T-helper 9 cell (primary cell): Measurements from ENCODE around the gene TUBB1.
"Not testable (repeated sequence)": the region's sequence is repeated elsewhere in the genome, so short reads cannot be mapped to it uniquely, and the experiment has no call there.

Source experiments
- DNase-seq: peaks from one replicate; pipeline ENCODE4 v3.0.0-alpha.2; 2020

Gene TUBB1

DNA sequence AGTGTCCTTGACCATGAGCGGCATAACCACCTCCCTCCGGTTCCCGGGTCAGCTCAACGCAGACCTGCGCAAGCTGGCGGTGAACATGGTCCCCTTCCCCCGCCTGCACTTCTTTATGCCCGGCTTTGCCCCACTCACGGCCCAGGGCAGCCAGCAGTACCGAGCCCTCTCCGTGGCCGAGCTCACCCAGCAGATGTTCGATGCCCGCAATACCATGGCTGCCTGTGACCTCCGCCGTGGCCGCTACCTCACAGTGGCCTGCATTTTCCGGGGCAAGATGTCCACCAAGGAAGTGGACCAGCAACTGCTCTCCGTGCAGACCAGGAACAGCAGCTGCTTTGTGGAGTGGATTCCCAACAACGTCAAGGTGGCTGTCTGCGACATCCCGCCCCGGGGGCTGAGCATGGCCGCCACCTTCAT, 4.9 kb downstream of the TUBB1 start:
- DNase-seq: no peak

DNA sequence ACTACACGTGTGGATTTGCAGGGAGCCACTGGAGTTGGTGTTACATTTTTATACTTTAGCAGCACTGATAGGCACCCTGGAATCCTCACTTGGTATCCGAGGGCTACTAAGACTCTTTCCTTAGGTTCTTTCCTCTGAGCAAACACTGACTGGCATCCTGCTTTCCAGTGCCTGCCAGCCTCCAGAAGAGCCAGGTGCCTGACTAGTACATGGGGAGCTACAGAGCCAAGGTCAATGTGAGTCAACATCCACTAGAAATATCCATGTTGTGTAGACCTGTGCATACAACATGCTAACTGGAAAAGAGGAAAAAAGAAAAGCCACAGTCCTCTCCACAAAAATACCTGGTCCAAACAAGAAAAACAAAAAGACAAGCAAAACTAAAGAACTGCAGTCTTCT, 5.9 kb downstream of the TUBB1 start:
- DNase-seq: no peak

DNA sequence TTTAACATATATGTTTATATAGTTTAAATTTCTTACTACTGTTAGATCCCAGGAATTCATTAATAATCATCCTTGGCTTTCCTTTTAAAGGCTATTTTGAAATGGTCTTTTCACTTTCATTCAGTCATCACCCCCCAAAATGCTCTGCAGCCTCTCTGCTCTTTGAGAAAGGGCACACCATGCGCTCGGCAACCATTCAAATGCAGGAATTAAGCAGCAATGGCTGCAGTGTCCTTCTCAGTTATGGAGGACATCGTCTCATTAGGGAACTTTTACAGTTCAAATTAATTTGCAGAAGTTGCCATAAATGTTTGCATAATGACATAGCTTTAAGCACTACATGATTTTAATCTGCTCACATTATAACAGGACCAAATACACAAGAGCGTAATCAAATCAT, 6.3 kb downstream of the TUBB1 start:
- no peak for DNase-seq

DNA sequence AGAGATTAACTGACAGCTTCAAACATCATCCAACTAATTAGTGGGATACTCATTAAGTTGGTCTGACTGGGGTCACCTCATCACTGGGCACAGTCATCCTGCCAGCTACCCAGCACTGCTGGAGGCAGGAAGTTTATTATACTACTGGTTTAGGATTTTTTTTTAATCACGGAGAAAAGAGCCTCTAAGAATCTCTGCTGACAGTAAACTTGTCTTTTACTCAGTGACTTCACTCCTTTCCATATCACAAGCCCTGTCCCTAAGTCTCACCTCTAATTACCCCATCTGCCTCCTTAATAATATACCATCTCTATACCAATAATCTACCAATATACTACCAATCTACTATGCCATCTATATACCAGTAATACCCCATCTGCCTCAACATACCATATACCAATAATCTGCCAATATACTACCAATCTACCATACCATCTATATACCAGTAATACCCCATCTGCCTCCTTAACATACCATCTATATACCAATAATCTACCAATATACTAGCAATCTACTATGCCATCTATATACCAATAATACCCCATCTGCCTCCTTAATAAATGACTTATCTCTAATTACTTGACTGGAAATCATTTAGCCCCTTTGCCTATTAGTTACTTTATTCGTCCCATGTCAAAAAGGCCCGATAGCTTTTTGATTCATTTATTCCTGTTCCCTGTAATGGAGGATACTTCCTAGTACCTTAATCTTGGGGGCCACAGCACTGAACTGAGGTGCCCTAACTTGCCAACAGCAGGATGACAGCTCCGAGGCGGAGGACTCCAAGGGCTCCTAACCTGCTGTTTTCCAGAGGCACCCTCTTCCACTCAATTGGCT, 7.9 kb downstream of the TUBB1 start:
- no peak for DNase-seq

DNA sequence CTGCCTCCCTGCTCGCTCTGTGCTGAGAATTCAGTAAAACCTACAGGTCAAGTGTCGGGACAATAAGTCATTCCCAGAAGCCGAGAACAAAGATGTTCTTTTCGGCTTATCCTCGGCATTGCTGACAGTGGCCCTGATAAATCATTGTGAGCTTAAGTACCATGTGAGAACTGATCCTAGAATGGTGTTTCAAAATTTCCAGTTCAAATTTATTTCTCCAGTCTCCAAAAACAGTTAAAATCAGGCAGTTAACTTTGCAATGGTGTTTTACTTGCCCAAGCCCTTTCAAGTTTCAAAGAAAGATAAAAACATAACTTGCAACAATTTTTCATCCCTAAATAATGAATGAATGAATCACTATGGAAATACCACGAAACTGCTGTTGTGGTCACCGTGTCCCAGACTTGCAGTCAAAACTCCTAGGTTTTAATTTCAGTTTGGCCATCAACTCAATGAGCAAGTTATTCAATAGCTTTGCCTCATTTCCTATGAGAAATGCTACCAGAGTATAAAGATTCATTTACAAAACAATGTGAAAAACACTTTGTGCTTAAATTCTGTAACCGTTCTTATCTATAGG, 8.6 kb downstream of the TUBB1 start:
- no peak for DNase-seq

DNA sequence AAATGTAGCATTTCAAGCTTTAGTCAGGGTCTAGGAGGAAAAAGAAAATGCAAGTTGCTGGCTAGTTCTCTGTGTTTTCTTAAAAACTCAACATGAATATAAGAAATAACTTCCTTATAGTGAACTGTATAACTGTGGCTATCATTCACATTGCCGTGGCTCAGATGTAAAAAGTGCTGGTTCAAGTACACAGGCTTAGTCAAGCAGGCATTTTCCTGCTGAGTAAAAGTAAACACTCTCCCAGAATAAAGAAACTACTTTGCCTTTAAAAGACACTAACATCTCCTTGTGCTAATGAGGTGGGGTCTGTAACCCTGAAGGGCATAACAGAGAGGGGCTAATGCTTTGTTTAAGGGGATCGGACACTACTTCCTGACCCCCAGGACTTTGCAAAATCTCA, 9.6 kb downstream of the TUBB1 start:
- DNase-seq: no peak

DNA sequence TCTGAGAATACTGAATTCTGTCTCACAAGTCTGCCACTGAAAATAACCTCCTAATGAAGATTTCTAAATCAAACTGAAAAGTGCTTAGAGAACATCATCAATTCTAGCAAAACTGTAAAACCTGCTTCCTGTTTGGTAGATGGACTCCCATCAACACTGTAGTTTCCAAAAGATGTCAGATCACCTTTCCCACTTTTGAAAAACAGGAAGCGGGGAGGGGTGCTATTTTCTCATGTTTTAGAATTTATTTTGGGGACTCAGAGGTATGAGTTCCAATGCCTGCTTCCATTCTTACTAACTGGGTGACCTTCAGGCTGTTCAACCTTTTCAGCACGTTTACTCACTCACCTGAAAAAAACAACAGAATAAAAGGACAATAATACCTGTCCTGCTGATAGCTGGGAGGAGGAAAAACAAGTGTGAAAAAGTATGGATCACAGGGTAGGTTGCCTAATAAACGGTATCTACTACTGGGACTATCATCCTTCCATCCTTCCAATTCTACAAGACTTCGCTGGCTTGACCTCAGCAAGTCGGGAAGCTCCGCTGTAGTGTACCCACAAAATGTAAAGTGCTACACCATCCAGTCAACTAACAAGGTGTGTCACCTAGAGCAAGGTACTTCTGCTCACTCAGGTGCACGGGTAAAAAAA, 11.8 kb downstream of the TUBB1 start:
- DNase-seq: no peak

DNA sequence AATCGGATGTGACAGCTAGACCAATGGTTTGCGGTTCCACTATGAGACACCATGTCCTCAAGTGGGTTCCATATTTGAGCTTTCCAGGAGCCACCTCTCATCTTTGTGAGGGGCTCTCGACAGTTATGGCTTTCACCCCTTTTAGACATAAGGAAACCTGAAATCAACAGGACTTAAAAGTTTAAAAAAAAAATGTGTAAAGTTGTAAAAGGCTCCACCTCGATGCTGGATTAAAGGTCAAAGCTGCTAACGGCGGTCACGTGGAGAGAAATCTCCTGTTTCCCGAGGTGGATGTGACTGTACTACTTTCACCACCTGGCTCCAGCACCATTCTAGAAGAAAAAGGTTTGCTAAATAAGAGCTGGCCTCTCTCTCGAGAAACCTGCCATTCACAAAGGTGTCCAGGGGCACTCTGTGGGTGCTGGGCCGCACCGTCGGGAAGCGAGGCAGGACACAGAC, 12.4 kb downstream of the TUBB1 start:
- no peak for DNase-seq

DNA sequence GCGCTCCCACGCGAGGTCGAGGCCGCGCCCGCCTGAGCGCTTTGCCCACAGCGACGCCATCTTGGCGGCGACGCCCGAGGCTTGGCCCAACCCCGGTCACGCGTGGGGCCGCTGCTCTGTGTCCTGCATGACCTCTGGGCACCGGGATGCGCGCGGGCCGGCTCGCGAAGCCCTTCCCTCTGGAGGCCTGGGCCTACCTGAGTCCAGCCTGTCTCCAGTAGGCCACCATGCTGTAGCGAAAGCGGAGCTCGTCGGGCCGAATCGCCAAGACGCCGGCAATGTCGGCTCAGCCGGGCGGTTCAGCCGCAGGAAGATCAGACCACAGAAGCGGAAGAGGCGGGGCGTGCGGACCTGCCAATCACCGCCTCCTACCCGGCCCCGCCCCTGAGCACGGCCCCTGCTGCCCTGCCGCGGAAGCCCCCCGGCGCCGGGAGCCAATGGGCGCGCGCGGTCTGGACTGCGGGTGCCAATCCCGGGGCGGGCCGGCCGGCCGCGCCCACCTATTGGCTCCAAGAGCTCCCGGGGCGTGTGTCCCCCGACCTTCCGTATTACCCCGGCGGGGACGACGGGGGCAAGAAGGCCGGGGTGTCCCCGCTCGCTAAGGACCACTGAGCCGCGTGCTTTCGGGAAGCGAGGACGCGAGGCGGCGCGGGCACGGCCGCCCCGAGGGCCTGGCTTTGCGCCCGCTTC, 12.9 kb downstream of the TUBB1 start, which contains the start of gene ATP5F1E:
Gene ATP5F1E (minus strand): TSS at position 313 of the 690 bp plus-strand sequence. CDS start 84 bp downstream, at position 229.
- DNase-seq: peak; percentile 96

DNA sequence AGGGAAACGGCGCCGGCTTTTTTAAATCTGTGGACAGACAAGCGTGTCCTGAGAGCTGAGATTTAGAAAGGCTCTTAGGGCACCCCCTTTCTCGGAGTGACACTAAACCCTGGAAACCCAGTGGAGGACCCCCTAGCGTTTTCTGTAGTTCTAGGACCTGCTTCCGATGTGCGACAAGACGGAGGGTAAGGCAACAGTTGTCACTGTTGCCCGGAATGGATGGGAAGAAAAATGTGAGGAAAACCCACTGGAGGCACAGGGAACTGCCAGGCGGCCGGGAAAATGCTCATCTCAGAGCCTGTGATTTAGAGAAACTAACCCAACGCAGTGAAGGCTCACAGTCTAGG, 13.5 kb downstream of the TUBB1 start:
- DNase-seq: no peak

DNA sequence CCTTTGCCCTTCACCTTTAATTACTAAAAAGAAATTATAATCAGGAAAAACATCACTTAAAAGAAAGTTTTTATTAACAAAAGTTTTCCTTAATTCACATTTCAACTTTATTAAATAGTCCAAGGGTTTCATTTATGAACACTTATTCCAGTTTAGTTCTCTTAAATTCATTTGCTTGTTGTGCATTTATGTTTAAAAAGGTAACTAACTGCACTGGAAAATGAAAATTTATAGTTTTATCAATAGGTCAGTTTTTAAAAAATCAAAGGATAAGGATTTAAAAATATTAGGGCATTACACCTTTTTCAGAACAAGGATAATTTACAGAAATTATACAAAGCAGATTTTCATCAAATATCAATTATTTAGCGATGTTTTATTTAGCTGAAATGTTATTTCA, 13.9 kb downstream of the TUBB1 start:
- no peak for DNase-seq

DNA sequence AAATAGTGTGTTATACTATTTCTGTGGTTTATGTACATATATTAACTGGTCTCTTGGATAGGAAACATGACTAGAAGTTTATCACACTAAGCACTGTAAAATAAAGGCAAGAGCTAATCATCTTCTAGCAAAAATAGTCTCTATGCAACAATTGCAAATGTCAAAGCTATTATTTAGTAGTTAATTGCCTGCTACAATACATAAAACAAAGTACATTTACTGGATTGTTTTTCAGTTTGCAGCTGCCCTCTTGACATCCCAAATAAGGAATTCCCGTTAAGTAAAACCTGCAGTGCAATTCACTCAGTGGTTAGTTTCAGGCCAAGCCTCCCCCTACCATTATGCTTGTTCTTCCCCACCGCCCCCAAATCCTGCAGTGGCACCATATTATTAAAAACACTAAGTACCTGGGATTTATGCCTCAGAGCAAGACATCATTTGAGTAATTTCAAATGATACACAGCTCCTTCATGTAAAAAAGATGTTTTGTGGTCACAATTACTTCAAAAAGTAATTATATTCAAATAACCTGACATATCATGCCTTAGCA, 14.5 kb downstream of the TUBB1 start:
- DNase-seq: no peak

DNA sequence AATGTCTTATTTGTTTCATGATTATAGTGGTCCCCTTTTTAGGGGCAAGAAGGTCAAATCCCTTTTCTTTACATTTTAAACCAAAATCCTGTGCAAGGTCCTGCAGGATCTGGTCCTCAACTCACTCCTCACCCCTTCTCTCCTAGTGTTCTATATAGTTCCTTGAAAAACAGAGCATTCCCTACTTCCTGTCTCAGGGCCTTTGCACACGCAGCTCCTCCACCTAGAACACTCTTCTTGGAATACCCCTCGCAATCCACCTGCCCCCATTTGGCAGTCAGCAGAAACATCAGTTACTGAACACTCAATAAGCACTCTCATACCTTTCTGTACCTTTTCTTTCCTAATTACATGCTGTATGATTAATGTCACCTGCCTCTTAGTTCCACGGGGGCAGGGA, 16.2 kb downstream of the TUBB1 start:
- no peak for DNase-seq

DNA sequence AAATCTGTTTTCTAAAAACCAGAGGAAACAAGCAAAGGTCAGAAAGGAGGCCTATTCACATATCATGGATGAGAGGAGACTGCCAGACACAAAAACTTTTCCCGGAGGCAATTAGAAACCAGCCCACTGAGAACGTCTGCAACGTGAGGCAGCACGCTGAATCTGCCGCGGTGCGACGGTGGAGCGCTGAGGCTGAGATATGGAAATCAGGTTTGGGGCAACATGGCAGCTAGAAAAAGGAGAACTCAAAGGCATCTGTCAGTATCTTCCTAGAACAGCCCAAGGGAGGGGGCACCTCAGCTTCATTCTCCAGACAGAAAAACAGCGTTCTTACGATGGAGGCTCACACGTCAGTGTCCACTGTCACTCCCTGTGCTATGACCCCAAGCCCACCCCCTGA, 18.2 kb downstream of the TUBB1 start:
- no peak for DNase-seq

DNA sequence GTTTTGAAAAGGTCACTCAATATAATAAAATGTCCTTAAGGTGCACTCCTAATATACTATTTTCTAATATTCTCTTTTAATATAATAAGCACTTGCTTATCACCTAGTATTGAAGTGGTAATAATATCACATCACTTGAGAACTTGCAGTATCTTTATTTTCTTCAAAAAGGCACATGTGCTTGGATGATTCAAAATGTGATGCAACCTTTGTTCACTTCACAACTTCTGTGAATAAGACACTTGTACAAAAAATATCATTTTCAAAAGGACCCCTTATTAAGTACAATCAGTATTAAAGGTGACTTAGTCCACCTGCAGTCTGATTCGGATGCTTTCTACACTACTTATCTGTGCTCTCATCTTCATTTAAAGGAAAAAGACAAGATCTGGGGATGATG, 20.0 kb downstream of the TUBB1 start:
- no peak for DNase-seq

DNA sequence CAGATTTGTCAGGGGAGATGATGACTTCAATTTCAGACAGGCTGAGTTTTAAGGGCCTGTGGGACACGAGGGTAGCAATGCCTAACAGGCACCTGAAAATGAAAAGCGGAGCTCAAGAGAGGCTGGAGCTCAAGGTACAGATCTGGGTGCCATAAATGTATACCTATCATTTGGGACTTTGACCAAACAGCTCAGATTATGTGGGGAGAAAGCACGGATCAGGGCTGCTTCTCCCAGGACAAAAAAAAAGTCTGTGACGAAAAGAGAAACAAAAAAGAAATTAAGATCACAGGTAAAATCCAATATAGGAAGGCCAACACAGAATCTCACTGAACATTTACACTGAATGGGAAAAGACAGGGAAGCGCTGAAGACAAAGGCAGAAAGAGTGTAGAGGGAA, 21.4 kb downstream of the TUBB1 start:
- DNase-seq: no peak

DNA sequence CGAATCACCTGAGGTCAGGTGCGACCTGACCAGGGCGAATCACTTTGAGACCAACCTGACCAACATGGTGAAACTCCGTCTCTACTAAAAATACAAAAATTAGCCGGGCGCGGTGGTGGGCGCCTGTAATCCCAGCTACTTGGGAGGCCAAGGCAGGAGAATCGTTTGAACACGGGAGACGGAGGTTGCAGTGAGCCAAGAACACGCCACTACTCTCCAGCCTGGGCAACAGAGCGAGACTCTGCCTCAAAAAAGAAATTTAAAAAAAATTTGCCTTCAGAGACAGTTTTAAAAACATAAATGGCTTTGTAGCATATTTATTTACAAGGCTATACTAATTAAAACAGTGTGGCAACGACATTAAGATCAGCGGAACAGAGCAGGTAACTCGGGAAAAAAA, 22.3 kb downstream of the TUBB1 start:
- not testable (repeated sequence) for DNase-seq

DNA sequence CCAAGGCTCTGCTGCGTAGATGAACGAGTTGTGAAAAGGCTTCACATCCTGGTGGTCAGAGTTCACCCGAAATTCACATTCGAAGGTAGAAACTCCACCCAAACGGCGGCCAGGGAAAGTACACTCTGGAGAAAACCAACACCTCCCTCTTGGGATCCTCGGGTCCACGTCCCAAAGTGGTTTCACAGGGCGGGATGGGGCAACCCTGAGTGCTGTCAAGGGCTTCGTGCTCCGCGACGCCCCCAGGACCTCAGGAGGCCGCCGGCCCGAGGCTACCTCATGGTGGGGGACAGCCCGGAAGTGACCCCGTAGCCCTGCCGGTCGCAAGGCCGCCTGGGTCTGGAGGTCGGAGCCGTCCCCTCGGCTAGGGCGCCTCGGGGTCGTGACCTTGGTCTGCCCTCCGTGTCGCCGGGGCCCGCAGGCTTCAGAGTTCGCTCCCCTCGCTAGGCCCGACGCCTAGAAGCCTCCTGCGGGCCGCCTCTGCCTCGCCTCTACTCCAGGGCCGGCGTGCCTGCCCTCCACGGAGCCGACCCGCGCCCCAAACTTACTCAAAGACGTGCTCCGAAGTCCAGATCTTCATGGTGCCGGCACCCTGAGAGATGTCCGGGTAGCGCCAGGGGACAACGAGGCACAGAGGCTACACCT, 23.0 kb downstream of the TUBB1 start, which contains the start of gene PRELID3B:
Gene PRELID3B (minus strand): TSS at position 636 of the 645 bp plus-strand sequence. CDS start 56 bp downstream, at position 580.
- no peak for DNase-seq

DNA sequence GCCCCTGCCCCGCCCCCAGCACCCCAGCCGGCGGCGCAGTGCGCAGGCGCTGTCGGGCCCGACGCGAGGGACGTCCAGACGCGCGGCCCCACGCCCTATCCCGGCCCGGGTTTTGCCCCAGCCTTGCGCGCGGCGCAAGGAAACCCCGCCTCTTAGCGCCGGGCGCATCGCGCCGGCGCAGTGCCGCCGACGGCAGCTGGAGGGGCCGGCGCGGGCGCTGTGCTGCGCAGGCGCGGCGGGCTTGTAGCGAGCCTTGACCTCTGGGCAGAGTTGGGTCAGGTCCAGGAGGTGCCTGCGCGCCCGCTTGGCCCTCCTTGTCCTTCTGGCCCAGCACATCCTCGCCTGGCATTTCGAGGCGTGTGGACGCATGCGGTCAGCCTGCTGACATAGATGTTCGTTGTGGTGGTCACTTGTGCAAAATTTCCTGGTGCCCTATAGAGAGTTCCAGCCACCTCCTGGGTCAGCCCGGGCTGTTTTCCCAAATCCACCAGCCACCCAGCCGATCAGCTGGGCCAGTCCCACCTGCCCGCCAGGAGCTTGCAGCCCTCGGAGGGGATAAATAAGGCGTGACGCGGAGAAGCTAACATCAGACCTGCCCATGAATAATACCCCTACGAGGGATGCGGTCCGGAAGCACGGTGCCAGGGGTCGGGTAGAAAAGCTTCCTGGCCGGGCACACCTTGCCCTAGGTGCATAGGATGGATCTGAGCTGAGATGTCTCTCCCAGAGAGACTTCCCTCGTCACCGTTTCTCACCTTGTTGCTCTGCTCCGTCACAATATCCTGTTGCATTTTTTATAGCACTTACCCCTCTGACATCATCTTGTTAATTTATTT, 23.8 kb downstream of the TUBB1 start:
- peak; percentile 90 for DNase-seq

DNA sequence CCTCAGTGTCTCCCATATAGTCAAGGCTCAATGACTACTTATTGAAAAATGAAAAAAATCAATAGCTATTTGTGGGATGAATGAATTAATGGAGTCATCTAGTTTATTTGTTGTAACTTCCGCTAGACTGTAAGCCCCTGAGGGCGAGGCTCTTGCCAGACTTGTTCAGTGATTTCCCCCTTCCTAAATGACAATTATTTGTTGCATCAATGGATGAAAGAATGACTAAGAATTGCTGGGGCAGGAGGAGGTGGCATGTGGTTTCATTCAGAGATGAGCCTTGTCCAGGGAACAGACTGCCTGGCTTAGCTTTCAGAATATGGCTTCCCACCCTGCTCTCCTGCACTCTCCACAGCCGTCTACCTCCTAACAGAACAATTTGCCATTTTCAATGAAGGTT, 24.5 kb downstream of the TUBB1 start:
- DNase-seq: no peak

DNA sequence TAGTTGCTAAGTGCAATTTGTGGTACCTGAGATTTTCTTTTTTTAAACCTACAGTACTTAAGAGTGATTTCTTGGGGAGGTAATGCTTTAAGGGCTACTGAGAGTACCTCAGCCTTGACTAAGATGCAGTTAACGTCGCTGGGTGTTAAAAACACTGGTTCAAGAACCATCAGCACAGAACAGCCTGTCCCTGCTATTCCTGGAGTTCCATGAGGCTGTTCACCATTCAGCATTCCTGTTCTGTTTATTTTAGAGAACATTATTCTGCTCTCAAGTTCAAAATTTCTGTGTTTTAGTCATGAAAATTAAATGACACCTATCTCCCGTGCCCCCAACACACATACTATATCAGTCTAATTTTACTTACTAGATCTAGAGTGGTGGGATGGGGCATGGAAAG, 25.1 kb downstream of the TUBB1 start:
- DNase-seq: no peak
